ENCODE results near the gene MRGPRE.

DNA sequence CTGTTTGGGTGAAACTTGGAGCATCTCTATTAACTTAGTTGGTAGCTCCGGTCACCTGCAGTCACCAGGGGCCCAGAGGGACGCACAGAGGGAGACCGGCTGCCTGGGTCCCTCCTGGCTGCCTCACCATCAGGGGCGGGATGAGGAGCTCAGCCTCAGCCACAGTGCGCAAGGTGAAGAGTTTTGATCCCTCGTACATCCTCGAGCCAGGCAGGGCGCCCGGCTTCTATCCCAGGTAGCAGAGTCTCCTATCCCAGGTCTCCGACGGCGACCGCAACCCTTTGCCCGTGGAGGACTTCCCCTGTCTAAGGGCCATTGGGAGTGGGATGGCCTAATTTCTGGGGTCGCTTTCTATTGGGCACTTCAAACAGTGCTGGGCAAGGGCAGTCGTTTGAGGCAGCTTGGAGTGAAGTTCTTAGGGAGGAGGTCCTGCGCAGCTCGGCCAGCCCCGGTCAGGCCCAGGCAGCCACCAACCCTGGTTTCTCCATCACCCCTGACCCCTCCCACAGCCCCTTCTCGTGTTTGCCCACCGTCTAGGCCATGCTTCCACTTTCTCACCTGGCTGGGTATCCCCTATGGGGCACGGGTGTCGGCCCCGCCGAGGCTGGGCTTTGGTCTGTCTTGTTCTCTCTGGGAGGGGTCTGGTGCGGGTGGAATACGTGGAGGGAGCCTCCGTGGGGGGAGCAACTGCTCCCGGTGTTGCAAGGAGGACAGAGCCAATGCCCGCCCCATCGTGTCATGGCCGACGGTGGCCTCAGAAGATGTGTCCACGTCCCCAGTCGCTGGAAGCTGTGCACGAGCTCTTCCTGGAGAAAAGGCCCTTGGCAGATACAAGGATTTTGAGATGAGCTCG lies 10.0 kb downstream of the MRGPRE start:
- TF ChIP-seq, protein P1, sequence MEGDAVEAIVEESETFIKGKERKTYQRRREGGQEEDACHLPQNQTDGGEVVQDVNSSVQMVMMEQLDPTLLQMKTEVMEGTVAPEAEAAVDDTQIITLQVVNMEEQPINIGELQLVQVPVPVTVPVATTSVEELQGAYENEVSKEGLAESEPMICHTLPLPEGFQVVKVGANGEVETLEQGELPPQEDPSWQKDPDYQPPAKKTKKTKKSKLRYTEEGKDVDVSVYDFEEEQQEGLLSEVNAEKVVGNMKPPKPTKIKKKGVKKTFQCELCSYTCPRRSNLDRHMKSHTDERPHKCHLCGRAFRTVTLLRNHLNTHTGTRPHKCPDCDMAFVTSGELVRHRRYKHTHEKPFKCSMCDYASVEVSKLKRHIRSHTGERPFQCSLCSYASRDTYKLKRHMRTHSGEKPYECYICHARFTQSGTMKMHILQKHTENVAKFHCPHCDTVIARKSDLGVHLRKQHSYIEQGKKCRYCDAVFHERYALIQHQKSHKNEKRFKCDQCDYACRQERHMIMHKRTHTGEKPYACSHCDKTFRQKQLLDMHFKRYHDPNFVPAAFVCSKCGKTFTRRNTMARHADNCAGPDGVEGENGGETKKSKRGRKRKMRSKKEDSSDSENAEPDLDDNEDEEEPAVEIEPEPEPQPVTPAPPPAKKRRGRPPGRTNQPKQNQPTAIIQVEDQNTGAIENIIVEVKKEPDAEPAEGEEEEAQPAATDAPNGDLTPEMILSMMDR (IDR thresholded peaks at IDR 0.05; ENCODE audit: low read depth, low read length, poor library complexity, severe bottlenecking) = no peak
- TF ChIP-seq EZH2phosphoT487 (IDR thresholded peaks at IDR 0.05; ENCODE audit: borderline replicate concordance, low read length) = no peak
